ENCODE results near the gene RNF220.
"Not testable (repeated sequence)": the region's sequence is repeated elsewhere in the genome, so short reads cannot be mapped to it uniquely, and the experiment has no call there.

Gene RNF220

DNA sequence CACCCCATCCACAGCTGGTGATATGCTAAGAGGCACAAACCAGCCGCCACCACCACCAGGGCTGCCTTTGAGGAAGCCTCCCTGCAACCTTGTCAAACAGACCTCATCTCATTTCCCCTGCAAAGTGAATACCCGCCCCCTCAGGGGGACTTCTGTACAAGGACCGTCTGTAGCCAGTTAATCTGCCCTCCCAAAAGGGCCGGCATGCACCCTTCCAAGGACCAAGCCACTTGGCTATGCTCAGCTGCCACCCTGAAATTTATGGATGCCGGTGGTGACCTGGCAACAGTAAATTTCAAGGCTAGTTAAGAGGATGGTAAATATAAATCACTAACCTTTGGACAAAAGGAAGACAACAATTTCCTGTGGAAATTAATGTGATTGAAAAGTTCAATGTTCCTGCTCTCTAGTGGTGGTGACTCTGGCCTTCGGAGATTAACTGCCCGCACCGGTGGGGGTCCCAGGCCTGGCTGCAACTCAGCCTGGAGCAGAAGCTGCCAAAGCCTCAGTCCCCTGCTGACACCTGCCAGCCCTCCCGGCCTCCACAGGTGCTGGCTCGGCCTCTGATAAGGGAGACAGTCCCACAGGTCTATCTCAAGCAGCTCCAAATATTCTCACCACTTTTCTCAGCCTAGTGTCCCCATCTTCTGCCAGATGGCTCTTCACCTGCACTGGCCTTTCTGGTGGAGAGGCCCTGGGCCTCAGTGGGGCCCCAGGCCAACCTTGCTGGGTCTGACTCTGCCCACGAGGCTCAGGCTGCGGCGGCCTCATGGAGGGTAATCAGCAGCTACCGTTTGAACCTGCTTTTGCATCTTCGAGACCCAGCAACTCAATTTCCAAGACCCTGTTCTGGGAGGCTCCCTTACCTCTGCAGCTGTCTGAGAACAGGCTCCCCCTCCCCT is 257.0 kb downstream of the RNF220 start:
- no peak for DNase-seq

DNA sequence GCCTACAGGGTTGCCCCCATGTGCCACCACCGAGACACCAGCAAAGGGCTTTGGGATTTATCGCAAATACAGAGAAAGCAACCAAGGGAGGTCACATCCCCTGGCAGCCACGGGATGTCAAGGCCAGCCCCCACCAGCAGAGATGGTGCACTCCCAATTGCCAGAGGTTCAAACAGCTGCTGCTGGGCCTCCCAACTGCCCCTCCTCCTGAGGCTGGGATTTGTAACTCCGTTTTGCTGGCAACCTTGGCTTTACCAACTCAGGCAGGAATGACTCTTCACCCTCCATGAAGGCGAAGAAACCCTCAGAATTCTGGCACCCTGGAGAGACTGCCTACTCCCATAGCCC is 257.6 kb downstream of the RNF220 start:
- no peak for DNase-seq

DNA sequence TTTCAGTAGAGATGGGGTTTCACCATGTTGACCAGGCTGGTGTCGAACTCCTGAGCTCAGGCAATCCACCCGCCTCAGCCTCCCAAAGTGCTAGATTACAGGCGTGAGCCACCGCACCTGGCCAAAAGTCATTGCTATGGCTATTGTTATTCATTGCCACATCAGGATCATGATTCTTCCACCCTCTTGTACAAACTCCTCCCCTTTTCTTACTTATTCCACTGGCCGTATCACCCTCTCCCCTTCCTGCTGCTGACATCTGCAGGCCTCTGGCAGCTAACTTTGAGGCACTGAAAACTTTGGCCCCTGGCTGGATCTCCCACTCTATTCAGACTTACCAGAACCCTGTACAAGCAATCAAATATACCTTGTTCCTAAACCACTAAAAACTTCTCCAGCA is 258.4 kb downstream of the RNF220 start:
- DNase-seq = no peak

DNA sequence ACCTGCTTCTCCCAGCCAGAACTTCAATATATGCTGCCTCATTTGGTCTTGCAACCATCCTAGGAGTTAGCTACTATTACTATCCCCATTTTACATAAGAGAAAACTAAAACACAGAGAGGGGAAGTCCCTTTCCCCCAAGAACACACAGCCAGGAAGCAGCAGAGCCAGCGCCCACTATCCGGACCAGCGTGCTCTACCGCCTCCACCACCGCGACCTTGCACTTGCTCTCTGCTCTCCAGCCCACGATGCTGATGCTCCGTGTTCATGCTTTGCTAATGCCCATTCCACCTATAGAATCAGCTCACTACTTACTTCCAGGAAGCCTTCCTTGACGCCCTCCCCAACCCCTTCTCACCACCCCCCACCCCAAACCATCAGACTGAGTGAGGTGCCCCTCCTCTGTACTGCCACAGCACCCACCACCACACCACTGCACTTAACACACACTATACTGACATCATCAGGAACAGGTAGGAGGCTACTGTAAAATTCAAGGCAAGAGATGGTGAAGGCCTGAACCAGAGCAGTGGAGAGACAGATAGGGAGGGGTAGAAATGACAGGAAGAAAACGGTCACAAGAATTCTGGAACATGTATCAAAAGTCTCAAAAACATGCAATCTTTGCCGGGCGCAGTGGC is 259.8 kb downstream of the RNF220 start:
- no peak for DNase-seq

DNA sequence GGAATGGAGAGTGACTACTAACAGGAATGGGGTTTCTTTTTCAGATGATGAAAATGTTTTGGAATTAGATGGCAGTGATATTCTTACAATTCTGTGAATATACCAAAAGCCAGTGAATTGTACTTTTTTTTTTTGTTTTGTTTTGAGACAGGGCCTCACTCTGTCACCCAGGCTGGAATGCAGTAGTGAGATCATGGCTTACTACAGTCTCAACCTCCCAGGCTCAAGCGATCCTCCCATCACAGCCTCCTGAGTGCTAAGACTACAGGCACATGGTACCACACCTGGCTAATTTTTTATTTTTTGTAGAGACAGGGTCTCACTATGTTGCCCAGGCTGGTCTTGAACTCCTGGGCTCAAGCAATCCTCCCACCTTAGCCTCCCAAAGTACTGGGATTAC is 261.7 kb downstream of the RNF220 start:
- DNase-seq = not testable (repeated sequence)

DNA sequence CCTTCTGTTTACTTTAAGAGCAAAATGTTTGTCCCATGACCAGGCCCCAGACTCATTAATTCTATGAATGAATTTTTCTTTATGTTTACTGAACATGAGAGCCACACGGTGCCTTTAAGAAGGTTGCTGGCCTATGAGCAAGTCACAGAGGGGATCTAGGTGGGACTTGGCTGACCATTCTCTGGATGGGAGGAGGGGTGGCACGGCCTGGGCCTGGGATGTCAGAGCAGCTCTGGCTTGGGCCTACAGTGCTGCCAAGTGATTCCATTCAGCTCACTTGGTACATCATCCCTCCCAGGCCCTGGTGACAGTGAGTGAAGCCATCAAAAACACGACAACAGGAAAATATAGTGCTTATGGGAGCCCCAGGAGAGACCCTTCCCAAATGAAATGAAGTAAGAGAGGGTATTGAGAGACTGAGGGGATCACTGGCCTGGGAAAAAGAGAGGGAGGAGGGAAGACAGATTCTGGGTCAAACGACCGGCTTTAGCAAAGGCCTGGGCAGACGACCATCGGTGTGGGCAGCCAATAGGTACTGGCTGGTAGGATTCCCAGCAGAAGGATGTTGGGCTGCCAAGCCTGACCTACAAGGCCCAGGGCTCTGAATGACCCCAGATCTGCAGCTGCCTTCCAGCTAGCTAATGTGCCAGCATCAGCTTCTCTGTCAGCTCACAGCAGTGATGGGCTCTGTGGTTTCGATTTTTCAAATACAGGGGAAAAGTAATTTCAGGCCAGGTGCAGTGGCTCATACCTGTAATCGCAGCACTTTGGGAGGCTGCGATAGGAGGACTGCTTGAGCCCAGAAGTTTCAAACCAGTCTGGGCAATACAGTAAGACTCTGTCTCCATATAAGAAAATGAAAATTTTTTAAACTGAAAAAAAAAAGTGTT is 265.9 kb downstream of the RNF220 start:
- no peak for DNase-seq

DNA sequence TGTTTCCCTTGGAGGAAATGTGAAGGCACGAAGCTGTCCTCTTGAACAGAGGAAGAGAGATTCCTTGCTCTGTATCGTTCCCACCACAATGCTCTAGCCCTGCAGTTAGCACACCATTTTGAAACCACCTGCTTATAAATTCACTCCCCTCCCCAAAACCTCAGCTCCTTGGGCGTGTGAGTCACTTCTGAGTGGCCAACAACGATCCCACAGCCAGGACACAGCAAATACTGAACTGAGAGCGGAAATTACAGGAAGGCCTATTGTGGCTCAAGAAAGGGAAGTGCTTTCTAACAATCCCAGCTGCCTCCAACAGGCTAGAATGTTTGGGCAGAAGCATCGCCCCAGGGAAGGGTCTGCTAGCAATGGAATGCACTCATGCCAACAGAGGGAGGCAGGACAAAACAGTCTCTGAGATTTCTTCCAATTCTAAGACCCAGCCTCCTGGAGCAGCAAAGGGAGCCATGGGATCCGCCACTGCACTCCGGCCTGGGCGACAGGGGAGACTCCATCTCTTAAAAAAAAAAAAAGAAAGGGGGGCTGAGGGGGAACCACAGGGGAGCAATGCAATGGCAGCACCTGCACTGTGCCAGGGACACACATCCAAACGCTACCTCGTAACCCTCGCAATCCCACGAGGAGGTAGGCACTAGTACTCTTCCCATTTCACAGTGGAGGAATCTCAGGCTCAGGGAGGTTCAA is 267.4 kb downstream of the RNF220 start:
- peak in 1 of 5 donors; percentile 25 for DNase-seq

DNA sequence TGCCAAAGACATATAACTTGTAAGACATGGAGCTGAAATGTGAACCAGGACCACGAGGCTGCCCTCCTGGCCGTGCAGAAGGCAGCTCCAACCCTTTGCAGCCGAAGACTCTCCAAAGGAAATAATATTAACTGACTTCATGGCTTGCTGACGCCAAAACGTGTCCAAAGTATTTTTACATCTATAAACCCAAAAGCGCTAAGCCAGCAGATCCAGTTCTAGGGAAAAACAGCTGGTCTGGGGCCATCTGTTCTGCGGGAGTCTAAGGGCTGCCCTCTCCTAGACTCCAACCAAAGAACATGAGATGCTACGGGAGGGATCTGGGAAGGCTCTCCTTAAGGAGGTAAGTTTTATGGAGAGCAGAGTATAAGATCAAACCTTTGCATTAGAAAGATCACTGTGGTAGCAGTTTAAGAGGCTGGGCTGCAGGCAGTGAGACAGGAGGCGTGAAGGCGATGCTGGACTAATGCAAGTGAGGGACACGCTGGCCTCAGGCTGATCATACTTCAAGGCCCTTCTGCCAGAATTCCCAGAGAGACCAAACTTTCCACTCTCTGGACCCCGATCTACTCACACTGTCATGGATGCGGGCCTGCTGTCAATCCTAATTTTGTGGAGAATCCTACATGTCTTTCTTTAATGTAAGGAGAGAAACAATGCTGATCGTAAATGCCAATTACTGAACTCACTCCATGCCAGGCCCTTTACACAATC is 268.1 kb downstream of the RNF220 start:
- DNase-seq = no peak

DNA sequence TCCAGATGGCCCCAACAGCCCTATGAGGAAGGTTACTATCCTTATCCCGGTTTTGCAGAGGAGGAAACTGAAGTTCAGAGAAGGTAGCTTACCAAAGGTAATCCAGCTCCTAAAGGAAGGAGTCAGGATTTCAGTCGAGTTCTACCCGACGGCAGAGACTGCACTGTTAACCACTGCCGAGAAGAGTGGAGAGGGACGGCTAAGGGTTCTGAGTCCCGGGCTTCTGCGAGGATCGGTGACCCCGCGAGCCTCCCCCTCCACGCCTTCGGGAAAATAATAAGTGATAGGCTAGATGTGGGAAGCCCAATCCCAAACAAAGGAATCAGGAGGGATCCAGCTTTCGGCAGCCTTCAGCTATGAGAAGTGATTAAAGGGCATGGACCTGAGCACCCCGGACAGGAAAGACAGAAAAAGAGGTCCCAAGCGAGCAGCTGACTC is 268.6 kb downstream of the RNF220 start:
- DNase-seq = no peak

DNA sequence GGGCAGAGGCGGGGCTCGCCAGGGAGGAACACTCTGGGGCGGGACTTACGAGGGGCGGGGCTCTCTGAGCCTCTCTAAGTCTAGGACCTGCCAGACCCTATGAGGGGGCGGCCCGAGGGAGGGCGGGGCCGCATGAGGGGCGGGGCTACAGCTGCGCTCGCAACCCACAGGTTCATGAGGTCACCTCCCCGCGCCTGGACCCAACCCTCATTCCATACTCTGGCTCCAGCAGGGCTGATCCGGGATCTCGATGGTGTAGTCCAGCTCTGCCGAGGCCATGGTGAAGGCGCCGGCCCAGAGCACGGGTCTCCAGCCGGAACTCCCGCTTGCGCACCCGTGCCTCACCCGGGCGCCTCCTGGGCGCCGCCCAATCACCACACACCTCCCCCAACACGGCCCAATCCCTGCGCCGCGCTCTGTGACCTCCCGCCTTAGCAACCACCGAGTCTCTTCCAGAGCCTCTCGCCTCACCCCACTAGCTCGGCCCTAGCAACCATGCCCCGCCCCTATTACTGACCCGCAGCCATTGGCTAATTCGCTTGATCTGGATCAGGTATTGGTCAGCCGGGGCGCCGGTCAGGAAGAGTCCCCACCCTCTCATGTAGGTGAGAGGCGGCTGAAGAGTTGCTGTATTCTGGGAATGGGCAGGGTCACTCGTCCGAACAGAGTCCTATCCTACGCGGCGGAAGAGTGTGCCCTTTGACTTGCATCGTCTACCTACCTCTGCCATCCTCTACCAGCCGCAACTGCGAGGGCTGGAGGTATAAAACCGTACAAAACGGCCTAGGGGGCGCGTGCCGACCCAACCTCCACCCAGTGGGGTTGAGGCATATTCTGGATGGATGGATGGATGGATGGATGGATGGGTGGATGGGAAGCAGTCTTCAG is 269.3 kb downstream of the RNF220 start, which contains the start of the genes ARMH1 and TMEM53:
Gene ARMH1 (plus strand): TSS at position 602 of the 888 bp plus-strand sequence. CDS start 14,984 bp downstream, outside the sequence.
Gene TMEM53 (minus strand): TSS at position 369 of the 888 bp plus-strand sequence. CDS start 90 bp downstream, at position 279.
- DNase-seq = peak; percentile 88 to 99 (median 93)

DNA sequence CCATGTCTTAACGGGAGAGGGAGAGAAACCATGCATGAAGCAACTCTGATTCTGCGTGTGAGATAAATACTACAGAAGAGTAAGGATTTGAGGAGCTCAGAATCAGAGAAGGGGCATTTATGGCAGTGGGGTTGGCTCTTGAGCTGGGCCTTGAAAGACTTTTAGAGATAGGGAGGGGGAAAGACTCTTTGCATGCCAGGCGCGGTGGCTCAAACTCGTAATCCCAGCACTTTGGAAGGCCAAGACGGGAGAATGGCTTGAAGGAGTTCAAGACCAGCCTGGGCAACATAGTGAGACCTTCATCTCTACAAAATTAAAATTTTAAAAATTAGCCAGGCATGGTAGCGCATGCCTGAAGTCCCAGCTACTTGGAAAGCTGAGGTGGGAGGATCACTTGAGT is 270.1 kb downstream of the RNF220 start:
- DNase-seq = no peak

DNA sequence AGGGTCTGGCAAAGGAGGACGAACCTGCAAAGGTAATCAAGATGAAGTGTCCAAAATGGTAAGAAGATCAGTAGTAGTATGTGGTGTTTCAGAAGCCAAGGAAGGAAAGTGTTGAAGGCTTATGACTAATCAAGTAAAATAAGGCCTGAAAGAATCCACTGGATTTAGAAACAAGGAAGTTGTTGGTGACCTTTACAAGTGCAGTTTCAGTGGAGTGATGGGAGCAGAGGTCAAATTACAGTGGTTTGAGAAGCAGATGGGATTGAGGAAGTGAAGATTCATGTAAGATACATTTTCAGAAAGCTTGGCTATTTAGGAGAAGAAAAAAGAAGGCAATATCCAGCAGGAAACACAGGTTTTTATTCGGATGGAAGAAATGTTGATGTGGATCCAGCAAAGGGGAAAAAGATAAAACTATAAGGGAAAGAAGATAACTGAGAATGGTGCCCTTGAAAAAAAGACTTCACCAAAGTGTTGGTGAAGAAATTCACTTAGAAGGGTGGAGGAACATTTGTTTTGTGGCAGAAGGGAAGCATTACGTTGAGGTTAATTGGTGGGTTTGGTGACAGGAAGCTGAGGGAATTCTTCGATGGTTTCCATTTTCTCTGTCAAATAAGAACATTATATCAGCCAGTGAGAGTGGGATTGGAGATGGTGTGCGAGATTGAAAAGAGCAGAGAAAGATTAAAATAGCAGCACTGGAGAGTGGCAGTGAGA is 271.6 kb downstream of the RNF220 start:
- no peak for DNase-seq

DNA sequence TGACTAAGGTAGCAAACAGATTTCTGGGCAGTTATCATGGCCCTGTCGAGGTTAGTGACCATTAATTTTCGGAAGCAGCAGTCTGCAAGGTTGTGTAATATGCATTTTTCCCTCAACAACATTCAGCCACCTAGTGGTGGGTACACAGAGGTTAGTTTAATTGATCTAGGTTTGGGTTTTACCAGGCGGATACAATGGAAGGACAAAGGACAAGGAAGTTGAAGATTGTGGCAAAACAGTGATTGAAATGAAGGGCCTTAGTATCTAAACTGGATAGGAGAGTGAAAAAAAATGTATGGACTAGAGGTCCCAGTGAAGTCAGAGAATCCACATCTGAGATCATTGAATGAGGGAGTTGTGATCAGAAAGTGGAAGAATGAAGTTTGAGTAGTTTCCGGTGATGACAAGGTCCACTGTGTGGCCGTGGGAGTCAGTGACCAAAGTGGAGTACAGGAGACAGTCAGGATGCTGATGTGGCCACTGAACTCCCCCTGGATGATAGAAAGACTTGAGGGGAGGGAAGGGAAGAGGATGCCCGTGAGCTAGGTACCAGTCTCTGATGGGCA is 272.2 kb downstream of the RNF220 start:
- DNase-seq = peak in 1 of 5 donors; percentile 16

DNA sequence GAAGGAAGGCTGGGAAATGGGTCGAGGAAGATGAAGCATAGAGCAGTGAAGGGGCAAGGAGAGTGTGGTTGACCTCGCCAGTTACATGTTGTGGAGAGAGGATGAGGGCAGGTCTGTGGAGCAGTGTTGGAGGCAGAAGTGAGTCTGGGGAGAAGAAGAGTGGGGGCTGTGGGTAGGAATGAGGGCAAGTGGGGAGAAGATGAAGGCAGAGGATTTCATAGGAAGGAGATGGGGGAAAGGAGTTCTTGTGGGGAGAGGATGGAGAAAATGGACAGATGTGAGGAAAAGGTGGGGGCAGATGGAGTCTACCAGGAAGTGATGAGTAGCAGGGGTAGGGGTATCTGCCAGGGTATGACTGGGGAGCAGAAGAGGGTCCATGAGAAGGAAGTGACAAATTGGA is 273.1 kb downstream of the RNF220 start:
- no peak for DNase-seq

DNA sequence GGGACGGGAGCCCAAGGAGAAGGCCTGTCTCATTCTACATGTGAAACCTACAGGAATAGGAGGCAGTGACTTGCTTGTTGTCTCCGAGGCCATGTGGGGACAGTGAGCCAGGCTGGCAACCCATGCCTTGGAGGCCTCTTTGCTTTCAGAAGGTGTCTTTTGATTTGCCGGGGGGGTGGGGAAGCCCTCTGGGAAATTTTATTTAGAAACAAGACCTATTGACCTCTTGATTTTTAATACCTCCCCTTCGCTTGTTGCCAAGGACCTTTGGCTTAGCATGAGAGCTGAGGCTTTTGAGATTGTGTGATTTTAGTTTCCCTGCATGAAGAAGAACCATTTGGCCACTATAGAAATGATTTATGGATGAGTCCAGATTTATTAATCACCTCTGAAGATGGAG is 273.6 kb downstream of the RNF220 start:
- DNase-seq = no peak

DNA sequence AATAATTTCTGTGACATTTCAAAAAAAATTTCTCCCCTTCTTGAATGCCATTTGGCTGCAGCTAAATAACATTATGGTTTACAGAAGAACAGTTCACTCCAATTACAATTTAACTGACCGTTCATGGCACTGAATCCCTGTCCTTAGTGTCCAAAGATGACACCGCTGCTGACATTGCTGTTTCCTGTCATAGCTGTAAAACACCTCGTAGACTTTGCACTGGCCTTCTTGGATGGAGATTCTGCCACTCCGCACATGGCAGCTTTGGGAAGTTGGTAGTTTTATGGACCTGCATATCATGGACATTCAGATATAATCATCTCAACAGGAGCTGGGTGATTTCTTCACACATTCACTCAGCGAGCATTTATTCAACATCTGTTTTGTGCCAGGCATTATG is 274.4 kb downstream of the RNF220 start:
- DNase-seq = no peak

DNA sequence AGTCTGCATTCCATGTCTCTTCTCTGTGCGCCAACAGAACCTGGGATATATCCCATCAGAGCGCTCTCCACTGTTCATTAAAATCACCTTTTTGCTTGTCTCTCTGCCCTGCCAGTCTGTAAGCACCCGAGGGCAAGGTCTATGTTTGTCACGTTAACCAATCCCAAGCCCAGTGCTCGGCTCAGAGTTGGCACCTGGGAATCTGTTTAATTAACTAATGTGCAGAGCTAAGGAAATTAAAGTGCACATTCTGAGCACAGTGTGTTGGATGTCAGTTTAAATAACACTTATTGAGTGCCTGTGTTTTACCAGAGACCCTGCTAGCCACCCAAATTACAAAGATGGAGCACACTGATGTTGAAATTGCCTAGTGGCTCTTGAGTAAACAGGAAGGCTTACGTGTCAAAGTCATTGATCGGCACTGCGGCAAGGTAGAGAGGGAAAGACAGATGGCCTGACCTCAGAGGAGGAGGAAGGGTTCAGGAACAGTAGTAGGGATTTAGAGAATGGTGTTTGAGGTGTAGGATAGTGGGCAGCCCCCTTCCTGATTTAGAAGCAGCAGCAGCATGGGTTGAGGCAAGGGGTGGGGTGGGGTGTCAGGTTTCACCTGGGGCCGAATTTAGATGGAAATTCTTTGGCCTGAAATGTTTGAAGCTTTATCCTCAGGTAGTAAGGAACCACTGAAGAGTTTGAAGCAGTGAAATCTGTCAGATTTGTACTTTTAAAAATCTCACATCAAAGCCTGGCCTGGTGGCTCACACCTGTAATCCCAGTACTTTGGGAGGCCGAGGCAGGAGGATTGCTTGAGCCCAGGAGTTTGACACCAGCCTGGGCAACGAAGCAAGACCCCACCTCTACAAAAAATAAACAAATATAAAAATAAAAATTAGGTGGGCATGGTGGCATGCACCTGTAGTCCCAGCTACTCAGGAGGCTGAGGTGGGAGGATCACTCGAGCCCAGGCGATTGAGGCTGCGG is 277.1 kb downstream of the RNF220 start:
- no peak for DNase-seq

DNA sequence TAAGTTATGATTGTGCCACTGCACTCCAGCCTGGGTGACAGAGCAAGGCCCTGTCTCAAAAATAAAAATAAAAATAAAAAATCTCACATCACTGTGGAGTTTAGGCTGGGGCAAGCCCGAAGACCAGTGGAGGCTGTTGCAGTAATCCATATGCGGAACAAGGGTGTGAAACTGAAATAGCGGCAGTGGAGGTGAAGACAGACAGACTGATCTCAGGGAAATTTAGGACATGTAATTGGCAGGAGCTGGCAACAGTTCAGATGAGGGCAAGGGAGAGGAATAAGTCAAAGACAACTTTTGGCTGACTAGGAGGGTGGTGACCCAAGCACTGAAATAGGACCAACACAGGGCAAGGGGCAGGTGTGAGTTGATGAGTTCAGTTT is 277.8 kb downstream of the RNF220 start:
- no peak for DNase-seq

All from T-helper 1 cell (primary cell).